NCI-H1092 treated with DMSO at 0.1 percent for 48 hours (cell line): ENCODE measurements around the gene CD99.

Source experiments
- DNase-seq: peaks from one replicate; lab custom pipeline; 2025; lab: John Stamatoyannopoulos, UW

Gene CD99

GRCh38 chrX:2676794-2677675 lies 14.1 kb upstream of the CD99 start:
- DNase-seq, result no peak

GRCh38 chrX:2677764-2678163 lies 13.3 kb upstream of the CD99 start:
- DNase-seq, result no peak

- DNase-seq, result no peak
Measured at GRCh38 chrX:2678583-2678982, 12.5 kb upstream of the CD99 start.

GRCh38 chrX:2679534-2680485 lies 11.3 kb upstream of the CD99 start:
- DNase-seq, result no peak

- DNase-seq, result no peak
Measured at GRCh38 chrX:2680486-2681348, 10.4 kb upstream of the CD99 start.

- DNase-seq, result no peak
Measured at GRCh38 chrX:2682565-2683177, 8.4 kb upstream of the CD99 start.

GRCh38 chrX:2684256-2684655 lies 6.8 kb upstream of the CD99 start:
- no peak for DNase-seq

GRCh38 chrX:2685886-2686285 lies 5.2 kb upstream of the CD99 start:
- no peak for DNase-seq

GRCh38 chrX:2689773-2690666 lies 1.1 kb upstream of the CD99 start:
- no peak for DNase-seq

- no peak for DNase-seq
Measured at GRCh38 chrX:2691543-2692220, 587 bp downstream of the CD99 start.

GRCh38 chrX:2692221-2693112 lies 1.4 kb downstream of the CD99 start:
- no peak for DNase-seq

GRCh38 chrX:2693113-2694002 lies 2.3 kb downstream of the CD99 start:
- no peak for DNase-seq

GRCh38 chrX:2694914-2695267 lies 3.8 kb downstream of the CD99 start:
- DNase-seq, result no peak

GRCh38 chrX:2696698-2697215 lies 5.7 kb downstream of the CD99 start:
- DNase-seq, result no peak

GRCh38 chrX:2697306-2697705 lies 6.2 kb downstream of the CD99 start:
- DNase-seq, result no peak

- no peak for DNase-seq
Measured at GRCh38 chrX:2697741-2698299, 6.7 kb downstream of the CD99 start.

GRCh38 chrX:2698604-2699003 lies 7.5 kb downstream of the CD99 start:
- DNase-seq, result no peak
